D721Med (cell line): ENCODE measurements around the gene PLCD3.

Source experiments
- DNase-seq: peaks from one replicate; pipeline ENCODE4 v3.0.0; 2011; ENCODE audit warnings: low spot score; ENCODE audit not compliant: insufficient read length
- FAIRE-seq: peaks from 2 replicates; lab custom pipeline; 2011; peaks lifted over from hg19 to GRCh38; lab: Jason Lieb, UNC
- TF ChIP-seq, protein P1 (sequence below): IDR thresholded peaks from 2 replicates; pipeline ENCODE4 v1.5.1; 2012; ENCODE audit warnings: mild to moderate bottlenecking, control low read depth; ENCODE audit not compliant: insufficient read depth; ENCODE audit errors: missing control alignments

Gene PLCD3

GRCh38 chr17:45144199-45145034 is 12.1 kb upstream of the PLCD3 start:
- no peak for DNase-seq
- no peak for FAIRE-seq

DNA sequence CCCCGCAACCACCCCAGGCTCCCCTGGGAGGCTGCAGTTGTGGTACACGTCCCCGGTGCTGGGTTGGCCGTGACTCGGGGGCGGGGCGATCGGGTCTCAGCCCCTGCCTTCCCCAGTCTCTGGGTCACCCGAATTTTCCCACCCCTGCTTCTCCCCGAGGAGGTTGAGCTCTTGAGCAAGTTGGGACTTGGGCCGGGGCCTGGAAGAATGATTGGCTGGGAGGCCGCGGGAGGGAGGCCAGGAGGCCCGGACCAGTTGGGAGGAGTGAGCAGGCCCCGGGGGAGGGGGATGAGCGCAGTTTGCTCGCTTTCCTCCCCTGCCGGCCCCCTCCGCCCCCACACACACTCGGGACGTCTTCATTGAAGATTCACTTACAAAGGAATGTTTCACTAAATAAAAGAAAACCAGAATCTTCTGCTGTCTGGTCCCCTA is 11.5 kb upstream of the PLCD3 start:
- TF ChIP-seq, protein P1, sequence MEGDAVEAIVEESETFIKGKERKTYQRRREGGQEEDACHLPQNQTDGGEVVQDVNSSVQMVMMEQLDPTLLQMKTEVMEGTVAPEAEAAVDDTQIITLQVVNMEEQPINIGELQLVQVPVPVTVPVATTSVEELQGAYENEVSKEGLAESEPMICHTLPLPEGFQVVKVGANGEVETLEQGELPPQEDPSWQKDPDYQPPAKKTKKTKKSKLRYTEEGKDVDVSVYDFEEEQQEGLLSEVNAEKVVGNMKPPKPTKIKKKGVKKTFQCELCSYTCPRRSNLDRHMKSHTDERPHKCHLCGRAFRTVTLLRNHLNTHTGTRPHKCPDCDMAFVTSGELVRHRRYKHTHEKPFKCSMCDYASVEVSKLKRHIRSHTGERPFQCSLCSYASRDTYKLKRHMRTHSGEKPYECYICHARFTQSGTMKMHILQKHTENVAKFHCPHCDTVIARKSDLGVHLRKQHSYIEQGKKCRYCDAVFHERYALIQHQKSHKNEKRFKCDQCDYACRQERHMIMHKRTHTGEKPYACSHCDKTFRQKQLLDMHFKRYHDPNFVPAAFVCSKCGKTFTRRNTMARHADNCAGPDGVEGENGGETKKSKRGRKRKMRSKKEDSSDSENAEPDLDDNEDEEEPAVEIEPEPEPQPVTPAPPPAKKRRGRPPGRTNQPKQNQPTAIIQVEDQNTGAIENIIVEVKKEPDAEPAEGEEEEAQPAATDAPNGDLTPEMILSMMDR: no peak
- DNase-seq (no peak), FAIRE-seq (no peak)

More at GRCh38 chr17:45144199-45145034, 12.1 kb upstream of the PLCD3 start:
- TF ChIP-seq, protein P1: no peak

- no peak for FAIRE-seq
- DNase-seq: no peak
- TF ChIP-seq, protein P1: no peak
Observed at GRCh38 chr17:45143094-45143670, 10.9 kb upstream of the PLCD3 start.

DNA sequence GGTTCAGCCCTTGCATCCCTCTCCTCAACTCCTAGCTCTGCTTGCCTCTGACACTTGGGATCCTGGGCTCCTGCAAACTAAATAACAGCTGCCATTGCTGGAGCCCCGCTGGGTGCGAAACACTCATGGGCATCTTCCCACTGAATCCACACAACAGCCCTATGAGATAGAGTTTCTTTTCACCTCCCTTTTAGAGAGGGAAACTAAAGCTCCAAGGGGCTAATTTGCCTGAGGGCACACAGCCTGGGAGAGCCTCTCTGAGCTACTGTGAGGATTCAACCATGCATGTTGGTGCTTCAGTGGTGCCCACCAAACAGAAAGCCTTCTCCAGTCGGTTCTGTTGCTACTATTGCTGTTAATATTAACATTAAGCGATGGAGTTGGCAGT is 7.2 kb upstream of the PLCD3 start:
- FAIRE-seq (no peak), DNase-seq (no peak)

GRCh38 chr17:45138911-45139532 is 6.7 kb upstream of the PLCD3 start:
- FAIRE-seq: no peak

More for the DNA sequence above, 7.2 kb upstream of the PLCD3 start:
- TF ChIP-seq, protein P1: no peak

DNA sequence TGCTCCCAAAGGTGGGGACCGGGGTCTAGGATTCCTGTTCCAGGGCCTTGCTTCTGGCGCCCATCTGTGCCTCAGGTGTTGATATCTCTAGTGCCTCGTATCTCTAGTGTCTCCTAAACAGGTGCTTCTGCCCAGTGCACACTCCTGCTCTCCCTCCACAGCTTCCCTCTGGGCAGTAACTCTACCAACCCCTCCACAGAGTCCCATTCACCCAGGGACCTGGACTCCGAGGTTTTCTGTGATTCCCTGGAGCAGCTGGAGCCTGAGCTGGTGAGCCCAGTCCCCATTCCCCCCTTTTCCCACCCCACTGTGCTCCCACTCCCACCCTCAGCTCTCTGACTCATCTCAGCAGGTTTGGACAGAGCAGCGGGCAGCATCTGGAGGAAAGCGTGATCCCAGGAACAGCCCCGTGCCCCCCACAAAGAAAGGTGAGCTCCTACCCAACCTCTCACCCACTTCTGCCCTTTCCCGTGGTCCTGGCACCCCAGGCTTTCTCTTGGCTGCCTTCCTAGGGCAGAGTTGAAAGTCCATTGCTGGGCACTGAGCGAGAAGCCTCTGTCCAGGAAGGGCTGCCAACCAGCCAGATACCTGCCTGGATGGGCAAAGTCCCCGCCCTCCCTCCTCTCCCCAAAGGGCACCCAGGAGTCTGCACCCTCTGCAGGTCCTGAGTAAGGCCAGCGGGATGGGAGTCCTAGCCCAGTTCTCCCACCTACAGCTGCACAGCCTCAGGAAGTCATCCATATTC is 5.4 kb upstream of the PLCD3 start:
- TF ChIP-seq, protein P1: no peak
- DNase-seq: no peak
- FAIRE-seq: no peak

More at GRCh38 chr17:45138911-45139532, 6.7 kb upstream of the PLCD3 start:
- peak; percentile 69 for DNase-seq
- TF ChIP-seq, protein P1: no peak
